Mammary epithelial cell (primary cell): ENCODE measurements around the gene ELOVL5.

Experiments
- EZH2 ChIP-seq: IDR thresholded peaks from 2 replicates; pipeline ENCODE4 v1.6.1; 2012; ENCODE audit warnings: low read length, inconsistent platforms, borderline replicate concordance
- TF ChIP-seq, protein P1 (sequence below), 2 donors: IDR thresholded peaks in 1 of 2; conservative IDR thresholded peaks in 1 of 2; 2 replicates each; pipeline ENCODE4 v1.5.1; 2011 to 2012; ENCODE audit warnings: inconsistent platforms in 2 of 2, low read length in 2 of 2, mild to moderate bottlenecking in 2 of 2, control low read depth in 1 of 2, low read depth in 1 of 2; ENCODE audit not compliant: insufficient read depth in 1 of 2; ENCODE audit errors: extremely low read depth in 1 of 2

DNA sequence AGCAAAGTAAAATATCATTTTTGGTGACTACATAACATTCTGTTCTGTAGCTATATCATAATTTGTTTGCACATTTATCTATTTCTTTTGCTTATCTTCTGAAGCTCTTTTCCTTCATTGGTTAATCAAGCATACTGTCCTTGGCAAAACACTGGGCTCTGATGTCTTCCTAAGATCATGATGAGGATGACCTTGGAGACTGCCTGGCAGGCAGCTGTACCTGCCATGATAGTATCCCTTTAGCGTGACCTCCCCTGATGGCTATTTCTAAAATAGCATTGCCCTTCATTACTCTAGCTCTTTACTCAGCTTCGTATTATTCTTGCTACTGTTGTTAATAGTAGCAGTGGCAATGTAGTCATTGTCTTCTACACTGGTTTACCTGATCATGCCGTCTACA is 46.0 kb upstream of the ELOVL5 start:
- no peak for TF ChIP-seq EZH2
- TF ChIP-seq, protein P1, sequence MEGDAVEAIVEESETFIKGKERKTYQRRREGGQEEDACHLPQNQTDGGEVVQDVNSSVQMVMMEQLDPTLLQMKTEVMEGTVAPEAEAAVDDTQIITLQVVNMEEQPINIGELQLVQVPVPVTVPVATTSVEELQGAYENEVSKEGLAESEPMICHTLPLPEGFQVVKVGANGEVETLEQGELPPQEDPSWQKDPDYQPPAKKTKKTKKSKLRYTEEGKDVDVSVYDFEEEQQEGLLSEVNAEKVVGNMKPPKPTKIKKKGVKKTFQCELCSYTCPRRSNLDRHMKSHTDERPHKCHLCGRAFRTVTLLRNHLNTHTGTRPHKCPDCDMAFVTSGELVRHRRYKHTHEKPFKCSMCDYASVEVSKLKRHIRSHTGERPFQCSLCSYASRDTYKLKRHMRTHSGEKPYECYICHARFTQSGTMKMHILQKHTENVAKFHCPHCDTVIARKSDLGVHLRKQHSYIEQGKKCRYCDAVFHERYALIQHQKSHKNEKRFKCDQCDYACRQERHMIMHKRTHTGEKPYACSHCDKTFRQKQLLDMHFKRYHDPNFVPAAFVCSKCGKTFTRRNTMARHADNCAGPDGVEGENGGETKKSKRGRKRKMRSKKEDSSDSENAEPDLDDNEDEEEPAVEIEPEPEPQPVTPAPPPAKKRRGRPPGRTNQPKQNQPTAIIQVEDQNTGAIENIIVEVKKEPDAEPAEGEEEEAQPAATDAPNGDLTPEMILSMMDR (conservative IDR thresholded peaks at IDR 0.05 in 1 of 2, IDR thresholded peaks at IDR 0.05 in 1 of 2; ENCODE audit: extremely low read depth in 1 of 2, insufficient read depth in 1 of 2, low read depth in 1 of 2, low read length in 2 of 2): no peak
